ENCODE results near the gene PATE3. TPM values are rescaled to one million over a fixed set of nuclear protein-coding genes. Genes with fewer than 3 reads are reported as not detected.

Gene PATE3, protein sequence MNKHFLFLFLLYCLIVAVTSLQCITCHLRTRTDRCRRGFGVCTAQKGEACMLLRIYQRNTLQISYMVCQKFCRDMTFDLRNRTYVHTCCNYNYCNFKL
- not detected in 2 replicates for total RNA-seq

DNA sequence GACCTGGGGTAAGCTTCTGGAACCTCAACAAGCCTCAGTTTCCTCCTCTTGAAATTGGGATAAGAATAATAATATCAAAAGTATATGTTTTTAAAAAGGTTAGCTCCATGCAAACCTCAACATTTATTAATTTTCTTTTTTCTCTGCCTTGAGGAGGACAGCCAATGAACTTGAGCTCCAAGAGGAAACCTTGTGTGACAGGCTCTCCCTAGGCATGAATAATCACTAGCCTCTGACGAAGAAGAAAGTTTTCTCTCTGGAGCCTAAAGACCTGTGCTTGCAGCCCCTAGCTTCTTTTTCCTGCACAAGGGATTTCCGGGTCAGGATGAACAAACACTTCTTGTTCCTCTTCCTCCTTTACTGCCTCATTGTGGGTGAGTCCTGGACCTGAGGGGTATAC, at the start of gene PATE3:
TSS of gene PATE3 (plus strand) at position 301 of the 400 bp plus-strand sequence. CDS start at position 326, 25 bp downstream.

DNA sequence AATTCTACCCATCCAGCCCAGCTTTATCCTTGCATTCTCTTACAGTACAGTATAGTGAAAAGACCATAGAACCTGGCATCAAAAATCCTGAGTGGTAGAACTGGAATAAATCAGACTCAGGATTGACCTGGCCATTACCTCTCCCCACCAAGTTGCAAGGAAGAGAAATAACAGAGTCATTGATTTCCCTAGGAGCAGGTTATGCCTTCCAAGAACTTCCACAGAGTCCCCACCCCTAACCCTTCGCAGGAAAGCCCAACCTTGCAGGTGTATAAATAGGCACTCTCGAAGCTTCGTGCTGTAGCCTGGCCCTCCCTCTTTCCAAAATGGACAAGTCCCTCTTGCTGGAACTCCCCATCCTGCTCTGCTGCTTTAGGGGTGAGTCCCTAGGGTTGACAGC, 41.9 kb upstream of the PATE3 start, which contains the start of gene PATE1:
TSS of gene PATE1 (plus strand) at position 301 of the 400 bp plus-strand sequence. CDS start at position 327, 26 bp downstream.

DNA sequence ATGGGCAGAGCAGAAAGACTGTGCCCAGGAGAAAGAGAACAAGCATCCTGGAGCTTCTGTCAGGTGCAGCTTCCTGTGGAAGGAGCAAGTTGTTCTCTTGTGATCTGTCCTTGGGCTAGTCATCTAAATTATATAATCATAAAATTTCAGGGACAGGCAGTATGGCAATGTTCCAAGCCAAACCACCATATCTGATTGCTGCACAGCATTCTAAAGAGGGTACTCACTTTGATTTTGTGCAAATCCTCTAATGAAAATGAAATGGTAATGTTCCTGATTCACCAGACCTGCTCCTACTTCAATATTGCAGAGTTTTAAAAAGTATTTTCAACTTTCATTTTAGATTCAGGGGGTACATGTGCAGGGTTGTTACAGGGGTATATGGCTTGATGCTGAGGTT, 9.2 kb upstream of the PATE3 start, which contains the start of gene PATE2:
TSS of gene PATE2 (minus strand) at position 101 of the 400 bp plus-strand sequence. CDS start at position 46, 55 bp downstream.

DNA sequence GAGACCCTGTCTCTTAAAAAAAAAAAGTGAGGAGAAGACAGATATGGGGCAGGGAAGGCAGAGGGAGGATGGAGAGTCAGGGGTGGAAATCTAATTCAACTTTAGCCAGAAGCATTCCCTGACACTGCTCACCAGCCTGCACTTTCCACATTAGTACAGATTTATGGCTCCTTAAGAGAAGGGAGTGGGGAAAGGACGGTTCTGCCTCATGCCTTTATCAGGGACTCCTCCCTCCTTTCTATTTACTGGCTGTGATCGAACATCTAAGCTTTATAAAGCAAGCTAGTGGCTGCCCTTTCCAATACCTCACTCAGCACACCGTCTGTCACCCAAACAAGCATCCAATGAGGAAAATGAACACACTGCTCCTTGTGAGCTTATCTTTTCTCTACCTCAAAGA, 45.1 kb downstream of the PATE3 start, which contains the start of gene PATE4:
TSS of gene PATE4 (plus strand) at position 301 of the 400 bp plus-strand sequence. CDS start at position 345, 44 bp downstream.

Other genes starting within 250 kb of the PATE3 start
- 161 and 172 TPM in 2 replicates for gene EI24, start 218.7 kb upstream of the PATE3 start, total RNA-seq
- gene STT3A, start 195.3 kb upstream of the PATE3 start, total RNA-seq: 291 and 321 TPM in 2 replicates
- gene CHEK1, start 163.0 kb upstream of the PATE3 start, total RNA-seq: 58.9 and 82.5 TPM in 2 replicates
- gene ACRV1, start 107.3 kb upstream of the PATE3 start, total RNA-seq: not detected in 2 replicates
- not detected in 2 replicates for gene PATE1, start 41.8 kb upstream of the PATE3 start, total RNA-seq
- gene PATE2, start 9.3 kb upstream of the PATE3 start, total RNA-seq: 0.13 and 0.50 TPM in 2 replicates
- gene PATE4, start 45.2 kb downstream of the PATE3 start, total RNA-seq: not detected in 2 replicates
- 8.9 and 15.3 TPM in 2 replicates for gene HYLS1, start 99.5 kb downstream of the PATE3 start, total RNA-seq
- gene PUS3, start 115.1 kb downstream of the PATE3 start, total RNA-seq: 14.6 and 15.8 TPM in 2 replicates
- not detected in 2 replicates for gene DDX25, start 116.4 kb downstream of the PATE3 start, total RNA-seq
- gene VSIG10L2, start 157.9 kb downstream of the PATE3 start, total RNA-seq: not detected in 2 replicates

All from thoracic aorta endothelial cell (primary cell).